Panc1 (cell line): ENCODE data around the gene SUMF2. TPM values are rescaled to one million over a fixed set of nuclear protein-coding genes. Genes with fewer than 3 reads are reported as not detected.
A peak's percentile ranks its signal among the peaks of the same experiment; 100 is the strongest.
"Not testable (repeated sequence)": the region's sequence is repeated elsewhere in the genome, so short reads cannot be mapped to it uniquely, and the experiment has no call there.

Experiments used
- ATAC-seq: fragments of 200-7000 bp; cut with Tn5 transposase; 2 replicates; pipeline ENCODE4 v1.9.1; 2020; ENCODE audit warnings: mild to moderate bottlenecking, moderate library complexity
- BruUV-seq: library from RNA; stranded (reverse); fragments of 400-500 nt; replicated peaks from 2 replicates; lab custom pipeline; 2021; lab: Mats Ljungman, UMichigan
- CTCF ChIA-PET: fragments of 300-600 bp; sonication (Branson Sonifier 250); formaldehyde crosslinking; loops from one replicate; lab custom pipeline; 2022; ENCODE audit warnings: antibody characterized with exemption; lab: Charles Lee
- POLR2A ChIA-PET: fragments of 300-600 bp; sonication (Branson Sonifier 250); formaldehyde crosslinking; loops from one replicate; lab custom pipeline; 2022; ENCODE audit warnings: antibody characterized with exemption; lab: Charles Lee
- DNase-seq: peaks from one replicate; pipeline ENCODE4 v3.0.0-alpha.2; 2010; ENCODE audit warnings: low read depth, low spot score
- H3K27ac ChIP-seq: 2 replicates; pipeline ENCODE4 v1.5.1; 2011; ENCODE audit warnings: mild to moderate bottlenecking, low read length, inconsistent platforms
- H3K27me3 ChIP-seq: fragments of 200-500 bp; sonication (Bioruptor generic); 2 replicates; pipeline ENCODE4 v1.6.0; 2014; ENCODE audit warnings: low read length, inconsistent platforms; ENCODE audit not compliant: control insufficient read depth, insufficient read depth
- H3K36me3 ChIP-seq: fragments of 200-500 bp; sonication (Bioruptor generic); 2 replicates; pipeline ENCODE4 v1.5.1; 2014; ENCODE audit warnings: inconsistent platforms, mild to moderate bottlenecking, low read length, moderate library complexity; ENCODE audit not compliant: control insufficient read depth, insufficient read depth
- H3K4me1 ChIP-seq: 2 replicates; pipeline ENCODE4 v1.5.1; 2011; ENCODE audit warnings: inconsistent platforms, mild to moderate bottlenecking, low read length, moderate library complexity; ENCODE audit not compliant: control insufficient read depth, insufficient read depth
- H3K4me3 ChIP-seq, 2 experiments: 2 replicates each; pipeline ENCODE4 v1.5.1; 2011 to 2012; ENCODE audit warnings: low read depth in 2 of 2, low read length in 2 of 2, mild to moderate bottlenecking in 2 of 2, inconsistent platforms in 1 of 2, moderate library complexity in 1 of 2
- H3K9me3 ChIP-seq: fragments of 200-500 bp; sonication (Bioruptor generic); 2 replicates; pipeline ENCODE4 v1.5.1; 2014; ENCODE audit warnings: low read depth, mild to moderate bottlenecking, inconsistent platforms, low read length, moderate library complexity; ENCODE audit not compliant: control insufficient read depth, insufficient read depth
- SIN3A ChIP-seq: IDR thresholded peaks from 2 replicates; pipeline ENCODE4 v1.6.1; 2012; ENCODE audit warnings: low read depth, mild to moderate bottlenecking, low read length, moderate library complexity, borderline replicate concordance; ENCODE audit not compliant: insufficient read depth
- in situ Hi-C: cut with HindIII; loops from 2 replicates; pipeline ENCODE4 v1.10.0; 2016; ENCODE audit warnings: low sequenced_read_pairs, low pct_unique_long_range_greater_than_20kb
- intact Hi-C: fragments of 100-400 bp; cut with micrococcal nuclease; formaldehyde crosslinking; loops from one replicate; pipeline ENCODE4 v1.10.0; 2022; ENCODE audit not compliant: unreplicated experiment
- total RNA-seq: library from RNA; stranded (reverse); gene quantifications from one replicate; pipeline ENCODE4 v1.2.1, GENCODE V29; 2021; ENCODE audit not compliant: unreplicated experiment
- TF ChIP-seq, protein P1 (sequence below), 2 experiments: IDR thresholded peaks; 2 replicates each; pipeline ENCODE4 v1.6.1; 2011 to 2012; ENCODE audit warnings: low read depth in 2 of 2, control low read depth in 1 of 2, low read length in 1 of 2, mild to moderate bottlenecking in 1 of 2, moderate library complexity in 1 of 2; ENCODE audit not compliant: insufficient read depth in 1 of 2

Gene SUMF2
- total RNA-seq, 1 experiment from 2014 or later: 156 TPM

DNA sequence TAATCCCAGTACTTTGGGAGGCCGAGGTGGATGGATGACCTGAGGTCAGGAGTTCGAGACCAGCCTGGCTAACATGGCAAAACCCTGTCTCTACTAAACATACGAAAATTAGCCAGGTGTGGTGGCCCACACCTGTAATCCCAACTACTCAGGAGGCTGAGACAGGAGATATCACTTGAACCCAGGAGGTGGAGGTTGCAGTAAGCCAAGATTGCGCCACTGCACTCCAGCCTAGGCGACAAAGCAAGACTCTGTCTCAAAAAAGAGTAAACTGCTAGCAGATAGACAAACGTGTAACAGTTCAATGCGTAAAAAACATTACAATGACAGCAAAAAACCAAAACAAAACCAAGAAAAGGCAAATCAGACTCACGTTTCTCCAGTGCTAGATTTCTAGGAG, 32.5 kb upstream of the SUMF2 start:
- POLR2A ChIA-PET, H3K4me3 ChIP-seq, CTCF ChIA-PET, intact Hi-C loops, H3K4me1 ChIP-seq, DNase-seq, BruUV-seq, ATAC-seq, H3K27me3 ChIP-seq, H3K9me3 ChIP-seq, in situ Hi-C loops, H3K36me3 ChIP-seq: not testable (repeated sequence)
- peak overlapping the region; percentile 30; the same call in 1 of the 2 replicates for H3K27ac ChIP-seq

DNA sequence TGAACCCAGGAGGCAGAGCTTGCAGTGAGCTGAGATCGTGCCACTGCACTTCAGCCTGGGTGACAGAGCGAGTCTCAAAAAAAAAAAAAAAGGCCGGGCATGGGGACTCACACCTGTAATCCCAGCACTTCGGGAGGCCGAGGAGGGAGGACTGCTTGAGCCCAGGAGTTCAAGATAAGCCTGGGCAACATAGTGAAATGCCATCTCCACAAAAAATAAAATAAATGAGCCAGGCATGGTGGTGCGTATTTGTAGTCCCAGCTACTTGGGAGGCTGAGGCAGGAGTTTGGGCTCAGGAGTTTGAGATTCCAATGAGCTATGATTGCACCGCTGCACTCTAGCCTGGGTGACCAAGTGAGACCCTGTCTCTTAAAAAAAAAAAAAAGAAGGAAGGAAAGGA, 31.5 kb upstream of the SUMF2 start:
- H3K27me3 ChIP-seq, intact Hi-C loops, H3K4me1 ChIP-seq, DNase-seq, in situ Hi-C loops, H3K27ac ChIP-seq, CTCF ChIA-PET, BruUV-seq, H3K9me3 ChIP-seq, ATAC-seq, H3K36me3 ChIP-seq: not testable (repeated sequence)
- peak overlapping the region; percentile 70 to 99; a peak in 3 of 4 replicates for H3K4me3 ChIP-seq
- POLR2A ChIA-PET: interaction anchor here (0.6 to 0.8 kb wide), 2 partner anchors 19 to 25 kb away, joined by 4 to 7 read pairs; partner anchors contain the start of genes CCT6A and PSPH

DNA sequence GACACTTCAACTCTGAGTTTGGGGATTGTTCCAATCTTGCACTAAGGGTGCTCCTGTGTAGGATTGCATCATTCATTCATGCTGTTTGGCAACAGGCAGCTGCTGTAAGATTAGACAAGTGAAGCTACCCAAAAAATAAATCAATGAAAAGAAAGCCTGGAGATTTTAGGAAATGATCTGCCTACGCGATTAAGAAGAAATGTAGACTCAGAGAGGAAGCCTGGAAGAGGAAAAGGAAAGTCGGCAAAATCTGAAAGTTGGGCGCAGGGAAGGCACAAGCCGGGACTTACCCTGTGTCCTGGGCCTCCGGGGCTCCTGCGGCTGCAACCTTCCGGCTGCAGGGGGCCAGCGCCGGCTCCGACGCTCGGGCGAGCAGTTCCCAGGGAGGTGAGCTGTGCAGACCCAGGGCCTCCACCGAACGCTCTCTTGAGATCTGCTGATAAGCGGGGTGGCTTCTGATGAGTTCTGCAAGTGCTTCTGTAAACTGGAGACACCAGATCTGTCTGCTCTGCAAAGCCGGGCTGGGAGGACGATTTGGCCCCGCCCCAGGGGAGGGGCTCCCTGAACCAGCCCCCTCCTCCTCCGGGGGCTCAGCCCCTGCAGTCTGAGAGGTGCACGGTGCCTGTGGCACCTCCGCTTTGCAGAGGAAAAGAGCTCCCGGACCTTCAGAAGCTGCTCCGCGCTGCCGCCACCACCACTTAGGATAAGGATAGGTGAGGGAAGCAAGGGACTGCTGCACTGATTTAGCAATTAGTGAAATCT, 30.2 kb upstream of the SUMF2 start:
- BruUV-seq: no TSS peak
- in situ Hi-C loops: no loop called here
- intact Hi-C loops: no loop called here
- H3K4me3 ChIP-seq: peak overlapping the region; percentile 70 to 99
- no peaks in the 10 kb centered on the region for H3K27me3 ChIP-seq
- CTCF ChIA-PET: interaction anchor here (0.8 kb wide), 1 partner anchor 17 kb away, joined by 4 read pairs; the partner anchor contains the start of genes CCT6A and PSPH
- POLR2A ChIA-PET: interaction anchor here (1.1 kb wide), 1 partner anchor 17 kb away, joined by 4 read pairs; the partner anchor contains the start of genes CCT6A and PSPH
- no peaks in the 10 kb centered on the region for H3K36me3 ChIP-seq
- ATAC-seq: peak; percentile 98
- DNase-seq: peak; percentile 57
- peaks cover 5% of the 10 kb centered on the region; the same call in 1 of the 2 replicates for H3K4me1 ChIP-seq
- peak overlapping the region; percentile 92 for H3K27ac ChIP-seq
- H3K9me3 ChIP-seq: no peaks in the 10 kb centered on the region
- TF ChIP-seq SIN3A: peak; percentile 61; the same call in 1 of the 2 replicates
- TF ChIP-seq, protein P1, sequence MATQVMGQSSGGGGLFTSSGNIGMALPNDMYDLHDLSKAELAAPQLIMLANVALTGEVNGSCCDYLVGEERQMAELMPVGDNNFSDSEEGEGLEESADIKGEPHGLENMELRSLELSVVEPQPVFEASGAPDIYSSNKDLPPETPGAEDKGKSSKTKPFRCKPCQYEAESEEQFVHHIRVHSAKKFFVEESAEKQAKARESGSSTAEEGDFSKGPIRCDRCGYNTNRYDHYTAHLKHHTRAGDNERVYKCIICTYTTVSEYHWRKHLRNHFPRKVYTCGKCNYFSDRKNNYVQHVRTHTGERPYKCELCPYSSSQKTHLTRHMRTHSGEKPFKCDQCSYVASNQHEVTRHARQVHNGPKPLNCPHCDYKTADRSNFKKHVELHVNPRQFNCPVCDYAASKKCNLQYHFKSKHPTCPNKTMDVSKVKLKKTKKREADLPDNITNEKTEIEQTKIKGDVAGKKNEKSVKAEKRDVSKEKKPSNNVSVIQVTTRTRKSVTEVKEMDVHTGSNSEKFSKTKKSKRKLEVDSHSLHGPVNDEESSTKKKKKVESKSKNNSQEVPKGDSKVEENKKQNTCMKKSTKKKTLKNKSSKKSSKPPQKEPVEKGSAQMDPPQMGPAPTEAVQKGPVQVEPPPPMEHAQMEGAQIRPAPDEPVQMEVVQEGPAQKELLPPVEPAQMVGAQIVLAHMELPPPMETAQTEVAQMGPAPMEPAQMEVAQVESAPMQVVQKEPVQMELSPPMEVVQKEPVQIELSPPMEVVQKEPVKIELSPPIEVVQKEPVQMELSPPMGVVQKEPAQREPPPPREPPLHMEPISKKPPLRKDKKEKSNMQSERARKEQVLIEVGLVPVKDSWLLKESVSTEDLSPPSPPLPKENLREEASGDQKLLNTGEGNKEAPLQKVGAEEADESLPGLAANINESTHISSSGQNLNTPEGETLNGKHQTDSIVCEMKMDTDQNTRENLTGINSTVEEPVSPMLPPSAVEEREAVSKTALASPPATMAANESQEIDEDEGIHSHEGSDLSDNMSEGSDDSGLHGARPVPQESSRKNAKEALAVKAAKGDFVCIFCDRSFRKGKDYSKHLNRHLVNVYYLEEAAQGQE (IDR thresholded peaks at IDR 0.05; ENCODE audit: insufficient read depth in 1 of 2, low read depth in 2 of 2, low read length in 1 of 2): no peak; a peak in 1 of 4 replicates
